Measurements from ENCODE around the gene ZYG11B. TPM values are rescaled to one million over a fixed set of nuclear protein-coding genes. Genes with fewer than 3 reads are reported as not detected.
"Not testable (repeated sequence)": the region's sequence is repeated elsewhere in the genome, so short reads cannot be mapped to it uniquely, and the experiment has no call there.

Gene ZYG11B
- total and polyA plus RNA-seq, 2 donors (not counting 1 experiment from before 2014, with no cell fraction given) = 3.6 to 22.3 TPM

- no peaks in the 10 kb centered on the region for H3K4me1 Mint-ChIP-seq
- H3K27me3 ChIP-seq (replicated peaks in 1 of 4; ENCODE audit: control extremely low read depth in 1 of 4, control insufficient read depth in 3 of 4, insufficient read depth in 4 of 4, low read length in 3 of 4) = no peaks in the 10 kb centered on the region
- H3K4me3 Mint-ChIP-seq = no peak overlapping the region
- intact Hi-C loops (cut with micrococcal nuclease) = no loop called here
- ATAC-seq (ENCODE audit: low read depth) = no peak
- H3K4me2 ChIP-seq (replicated peaks; ENCODE audit: low read depth, low read length, poor library complexity, severe bottlenecking) = no peak overlapping the region
- H3K9me3 Mint-ChIP-seq (ENCODE audit: insufficient read depth) = no peaks in the 10 kb centered on the region
- no peaks in the 10 kb centered on the region for H4K20me1 ChIP-seq (ENCODE audit: control insufficient read depth, insufficient read depth, low read length, poor library complexity, severe bottlenecking)
- no CpG with 5 or more reads among the region's 1 CpG for WGBS (ENCODE audit: insufficient coverage)
- no peaks in the 10 kb centered on the region for H3K27me3 Mint-ChIP-seq
- no peak overlapping the region for H2AFZ ChIP-seq (ENCODE audit: insufficient read depth, low read depth, low read length, poor library complexity, severe bottlenecking)
- no peak overlapping the region for H3K9ac ChIP-seq (ENCODE audit: low read length)
- H3K27ac ChIP-seq (ENCODE audit: low read length in 2 of 2) = no peak overlapping the region
- H3K9me3 ChIP-seq (ENCODE audit: control extremely low read depth in 1 of 3, control insufficient read depth in 2 of 3, insufficient read depth in 1 of 3, low read length in 2 of 3) = no peaks in the 10 kb centered on the region
- H3K36me3 ChIP-seq (replicated peaks in 1 of 2; ENCODE audit: control extremely low read depth in 1 of 2, control insufficient read depth in 1 of 2, extremely low read depth in 1 of 2, insufficient read depth in 2 of 2, low read length in 1 of 2) = peaks cover 8 to 18% of the 10 kb centered on the region in 2 experiments
- ChIA-PET CTCF (no interaction called here), POLR2A (no interaction called here)
- no peaks in the 10 kb centered on the region for H3K4me1 ChIP-seq (ENCODE audit: control insufficient read depth in 2 of 2, insufficient read depth in 2 of 2, low read length in 2 of 2)
- DNase-seq = no peak
- no peak overlapping the region for H3K4me3 ChIP-seq (ENCODE audit: control extremely low read depth in 1 of 5, extremely low read depth in 1 of 5, insufficient read depth in 1 of 5, low read depth in 2 of 5, low read length in 4 of 5)
- no peaks in the 10 kb centered on the region for H3K79me2 ChIP-seq (ENCODE audit: control insufficient read depth, insufficient read depth, low read length)
- TF ChIP-seq CTCF (IDR thresholded peaks at IDR 0.05) (no peak), EZH2 (IDR thresholded peaks at IDR 0.05; ENCODE audit: borderline replicate concordance, insufficient read depth, low read depth, low read length, poor library complexity, severe bottlenecking) (no peak)
- H3K27ac Mint-ChIP-seq = no peak overlapping the region
Measured at GRCh38 chr1:52792036-52792435, 65.8 kb downstream of the ZYG11B start.

GRCh38 chr1:52793717-52794116 lies 67.5 kb downstream of the ZYG11B start:
- H3K27me3 Mint-ChIP-seq; H3K9me3 Mint-ChIP-seq (ENCODE audit: insufficient read depth); H3K27ac ChIP-seq (ENCODE audit: low read length in 2 of 2); H3K4me3 ChIP-seq (ENCODE audit: control extremely low read depth in 1 of 5, extremely low read depth in 1 of 5, insufficient read depth in 1 of 5, low read depth in 2 of 5, low read length in 4 of 5); intact Hi-C loops (cut with micrococcal nuclease); H4K20me1 ChIP-seq (ENCODE audit: control insufficient read depth, insufficient read depth, low read length, poor library complexity, severe bottlenecking); POLR2A ChIA-PET; H3K9me3 ChIP-seq (ENCODE audit: control extremely low read depth in 1 of 3, control insufficient read depth in 2 of 3, insufficient read depth in 1 of 3, low read length in 2 of 3); H3K79me2 ChIP-seq (ENCODE audit: control insufficient read depth, insufficient read depth, low read length); H3K27ac Mint-ChIP-seq; H3K9ac ChIP-seq (ENCODE audit: low read length); ATAC-seq (ENCODE audit: low read depth); H3K4me2 ChIP-seq (replicated peaks; ENCODE audit: low read depth, low read length, poor library complexity, severe bottlenecking); H3K4me3 Mint-ChIP-seq; DNase-seq; H2AFZ ChIP-seq (ENCODE audit: insufficient read depth, low read depth, low read length, poor library complexity, severe bottlenecking); H3K27me3 ChIP-seq (replicated peaks in 1 of 4; ENCODE audit: control extremely low read depth in 1 of 4, control insufficient read depth in 3 of 4, insufficient read depth in 4 of 4, low read length in 3 of 4); H3K4me1 ChIP-seq (ENCODE audit: control insufficient read depth in 2 of 2, insufficient read depth in 2 of 2, low read length in 2 of 2); H3K4me1 Mint-ChIP-seq; CTCF ChIA-PET: not testable (repeated sequence)
- WGBS (ENCODE audit: insufficient coverage) = 100% methylated on average over 1 of the region's 7 CpGs
- peaks cover 3 to 28% of the 10 kb centered on the region in 2 experiments for H3K36me3 ChIP-seq (replicated peaks in 1 of 2; ENCODE audit: control extremely low read depth in 1 of 2, control insufficient read depth in 1 of 2, extremely low read depth in 1 of 2, insufficient read depth in 2 of 2, low read length in 1 of 2)
